CD8-positive, alpha-beta memory T cell (primary cell): Measurements from ENCODE around the gene CAPS. TPM values are rescaled to one million over a fixed set of nuclear protein-coding genes. Genes with fewer than 3 reads are reported as not detected.

Experiments
- CTCF ChIA-PET: fragments of 350-600 bp; sonication (Branson Sonifier 250); formaldehyde crosslinking; loops from one replicate; lab custom pipeline; 2021; ENCODE audit warnings: antibody characterized with exemption; lab: Charles Lee
- POLR2A ChIA-PET: fragments of 350-600 bp; sonication (Branson Sonifier 250); formaldehyde crosslinking; loops from one replicate; lab custom pipeline; 2021; ENCODE audit warnings: antibody characterized with exemption; lab: Charles Lee
- DNase-seq, 5 donors: peaks; one replicate each; pipeline versions ENCODE4 v3.0.0 to v3.0.0-alpha.2; 2020 to 2022; ENCODE audit warnings: mixed read lengths in 1 of 5
- H3K27ac ChIP-seq: one replicate; pipeline ENCODE4 v1.7.0; 2013; ENCODE audit warnings: low read depth, mild to moderate bottlenecking, low read length, moderate library complexity
- H3K27me3 ChIP-seq: 2 replicates; pipeline ENCODE4 v1.7.0; 2013; ENCODE audit warnings: low read length, mild to moderate bottlenecking; ENCODE audit not compliant: insufficient read depth, poor library complexity, severe bottlenecking
- H3K36me3 ChIP-seq: 2 replicates; pipeline ENCODE4 v1.7.0; 2013; ENCODE audit warnings: mild to moderate bottlenecking, low read length, moderate library complexity; ENCODE audit not compliant: insufficient read depth
- H3K4me1 ChIP-seq: 2 replicates; pipeline ENCODE4 v1.7.0; 2013; ENCODE audit warnings: mild to moderate bottlenecking, low read length, moderate library complexity; ENCODE audit not compliant: insufficient read depth
- H3K4me3 ChIP-seq: 2 replicates; pipeline ENCODE4 v1.7.0; 2013; ENCODE audit warnings: mild to moderate bottlenecking, low read length
- H3K9me3 ChIP-seq: 2 replicates; pipeline ENCODE4 v1.7.0; 2013; ENCODE audit warnings: mild to moderate bottlenecking, low read length
- H3K27ac Mint-ChIP-seq, 8 donors: one replicate each; pipeline ENCODE4 v1.8.0; 2020 to 2021; ENCODE audit warnings: mixed read lengths in 8 of 8, mild to moderate bottlenecking in 6 of 8, inconsistent platforms in 3 of 8, moderate library complexity in 3 of 8
- H3K27me3 Mint-ChIP-seq, 2 donors: one replicate each; pipeline ENCODE4 v1.8.0; 2020 to 2021; ENCODE audit warnings: mixed read lengths in 2 of 2, mild to moderate bottlenecking in 1 of 2, moderate library complexity in 1 of 2
- H3K36me3 Mint-ChIP-seq, 3 donors: one replicate each; pipeline ENCODE4 v1.8.0; 2020 to 2021; ENCODE audit warnings: mixed read lengths in 3 of 3, inconsistent platforms in 1 of 3, mild to moderate bottlenecking in 1 of 3
- H3K4me1 Mint-ChIP-seq, 3 donors: one replicate each; pipeline ENCODE4 v1.8.0; 2020 to 2021; ENCODE audit warnings: mixed read lengths in 3 of 3, inconsistent platforms in 1 of 3, mild to moderate bottlenecking in 1 of 3
- H3K4me3 Mint-ChIP-seq, 7 donors: one replicate each; pipeline ENCODE4 v1.8.0; 2020 to 2021; ENCODE audit warnings: mixed read lengths in 7 of 7, mild to moderate bottlenecking in 6 of 7, moderate library complexity in 4 of 7, inconsistent platforms in 2 of 7
- H3K9me3 Mint-ChIP-seq, 5 donors: one replicate each; pipeline ENCODE4 v1.8.0; 2020 to 2022; ENCODE audit warnings: mixed read lengths in 5 of 5, mild to moderate bottlenecking in 3 of 5, moderate library complexity in 2 of 5, inconsistent platforms in 1 of 5
- polyA plus RNA-seq: library from polyadenylated mRNA; unstranded; fragments of 300-500 nt; fragmentation: Illumina TruSeq; gene quantifications from one replicate; pipeline ENCODE4 v1.2.3, GENCODE V29; 2021
- total RNA-seq, 2 experiments: library from RNA; stranded (reverse); gene quantifications; one replicate each; pipeline ENCODE4 v1.2.3, GENCODE V29; 2021

Gene CAPS
- total and polyA plus RNA-seq, 3 experiments from 2014 or later = 2.7 to 7.3 (median 5.3) TPM

GRCh38 chr19:5934774-5935472 is 20.9 kb downstream of the CAPS start:
- H3K27ac ChIP-seq = no peak overlapping the region
- no peaks in the 10 kb centered on the region for H3K4me1 ChIP-seq
- Mint-ChIP-seq H3K9me3 (no peaks in the 10 kb centered on the region), H3K36me3 (peaks cover 0 to 80% (median 8%) of the 10 kb centered on the region in 3 donors), H3K4me1 (peaks cover 0 to 8% (median 0%) of the 10 kb centered on the region in 3 donors), H3K27me3 (no peaks in the 10 kb centered on the region), H3K4me3 (no peak overlapping the region), H3K27ac (no peak overlapping the region)
- H3K4me3 ChIP-seq = no peak overlapping the region
- ChIA-PET POLR2A (interaction anchor here (0.6 kb wide), 1 partner anchor 11 kb away, joined by 4 read pairs; no protein-coding TSS in a partner anchor), CTCF (no interaction called here)
- peaks cover 44% of the 10 kb centered on the region for H3K36me3 ChIP-seq
- DNase-seq = no peak
- no peaks in the 10 kb centered on the region for H3K27me3 ChIP-seq
- H3K9me3 ChIP-seq = no peaks in the 10 kb centered on the region

GRCh38 chr19:5935473-5936291 is 21.6 kb downstream of the CAPS start:
- H3K27me3 Mint-ChIP-seq = no peaks in the 10 kb centered on the region
- H3K4me1 ChIP-seq = no peaks in the 10 kb centered on the region
- no peak overlapping the region for H3K27ac ChIP-seq
- H3K4me3 Mint-ChIP-seq = no peak overlapping the region
- H3K36me3 Mint-ChIP-seq = peaks cover 0 to 80% (median 5%) of the 10 kb centered on the region in 3 donors
- H3K4me1 Mint-ChIP-seq = peaks cover 0 to 8% (median 0%) of the 10 kb centered on the region in 3 donors
- CTCF ChIA-PET = no interaction called here
- POLR2A ChIA-PET = interaction anchor here (0.6 kb wide), 1 partner anchor 12 kb away, joined by 4 read pairs; no protein-coding TSS in a partner anchor
- peak overlapping the region in 2 of 8 donors; percentile 52 to 61 for H3K27ac Mint-ChIP-seq
- H3K9me3 ChIP-seq = no peaks in the 10 kb centered on the region
- peaks cover 44% of the 10 kb centered on the region for H3K36me3 ChIP-seq
- DNase-seq = no peak
- no peaks in the 10 kb centered on the region for H3K9me3 Mint-ChIP-seq
- H3K27me3 ChIP-seq = no peaks in the 10 kb centered on the region
- H3K4me3 ChIP-seq = no peak overlapping the region

- POLR2A ChIA-PET = no interaction called here
- peaks cover 44% of the 10 kb centered on the region for H3K36me3 ChIP-seq
- H3K4me1 ChIP-seq = no peaks in the 10 kb centered on the region
- no peak overlapping the region for H3K4me3 ChIP-seq
- Mint-ChIP-seq H3K27me3 (no peaks in the 10 kb centered on the region), H3K9me3 (no peaks in the 10 kb centered on the region), H3K36me3 (peaks cover 0 to 79% (median 5%) of the 10 kb centered on the region in 3 donors), H3K4me1 (peaks cover 0 to 8% (median 0%) of the 10 kb centered on the region in 3 donors), H3K4me3 (no peak overlapping the region), H3K27ac (peak overlapping the region in 2 of 8 donors; percentile 52 to 61)
- H3K9me3 ChIP-seq = no peaks in the 10 kb centered on the region
- no peak overlapping the region for H3K27ac ChIP-seq
- CTCF ChIA-PET = no interaction called here
- no peaks in the 10 kb centered on the region for H3K27me3 ChIP-seq
- DNase-seq = no peak
These were observed 22.2 kb downstream of the CAPS start for GRCh38 chr19:5936292-5936592.

GRCh38 chr19:5937550-5937949 is 23.5 kb downstream of the CAPS start:
- Mint-ChIP-seq H3K36me3 (peaks cover 0 to 80% (median 4%) of the 10 kb centered on the region in 3 donors), H3K4me1 (peaks cover 0 to 8% (median 0%) of the 10 kb centered on the region in 3 donors), H3K9me3 (no peaks in the 10 kb centered on the region), H3K27me3 (no peaks in the 10 kb centered on the region), H3K27ac (peak overlapping the region in 4 of 8 donors; percentile 21 to 68 (median 28)), H3K4me3 (no peak overlapping the region)
- Histone ChIP-seq H3K9me3 (no peaks in the 10 kb centered on the region), H3K4me1 (no peaks in the 10 kb centered on the region), H3K27me3 (no peaks in the 10 kb centered on the region), H3K36me3 (peaks cover 40% of the 10 kb centered on the region), H3K4me3 (no peak overlapping the region), H3K27ac (no peak overlapping the region)
- ChIA-PET POLR2A (no interaction called here), CTCF (interaction anchor here (1.0 kb wide), 1 partner anchor 14 kb away, joined by 3 read pairs; no protein-coding TSS in a partner anchor)
- DNase-seq = no peak

- Mint-ChIP-seq H3K9me3 (no peaks in the 10 kb centered on the region), H3K36me3 (peaks cover 4 to 74% (median 6%) of the 10 kb centered on the region in 3 donors), H3K4me1 (peaks cover 9 to 31% (median 12%) of the 10 kb centered on the region in 3 donors), H3K27me3 (no peaks in the 10 kb centered on the region), H3K27ac (peak overlapping the region in 1 of 8 donors; percentile 23), H3K4me3 (no peak overlapping the region)
- DNase-seq = no peak
- H3K27me3 ChIP-seq = no peaks in the 10 kb centered on the region
- H3K4me3 ChIP-seq = no peak overlapping the region
- H3K9me3 ChIP-seq = no peaks in the 10 kb centered on the region
- POLR2A ChIA-PET = no interaction called here
- H3K4me1 ChIP-seq = no peaks in the 10 kb centered on the region
- H3K36me3 ChIP-seq = peaks cover 41% of the 10 kb centered on the region
- CTCF ChIA-PET = no interaction called here
- no peak overlapping the region for H3K27ac ChIP-seq
These were observed 26.5 kb downstream of the CAPS start for GRCh38 chr19:5940260-5941208.

GRCh38 chr19:5941673-5942072 is 27.6 kb downstream of the CAPS start:
- H3K27me3 ChIP-seq = no peaks in the 10 kb centered on the region
- H3K36me3 ChIP-seq = peaks cover 30% of the 10 kb centered on the region
- Mint-ChIP-seq H3K27me3 (no peaks in the 10 kb centered on the region), H3K9me3 (no peaks in the 10 kb centered on the region), H3K27ac (peak overlapping the region in 1 of 8 donors; percentile 73), H3K4me3 (no peak overlapping the region), H3K4me1 (peaks cover 18 to 39% (median 21%) of the 10 kb centered on the region in 3 donors), H3K36me3 (peaks cover 5 to 72% (median 5%) of the 10 kb centered on the region in 3 donors)
- no peak overlapping the region for H3K4me3 ChIP-seq
- peaks cover 7% of the 10 kb centered on the region for H3K4me1 ChIP-seq
- ChIA-PET CTCF (interaction anchor here (0.6 kb wide), 1 partner anchor 281 kb away, joined by 3 read pairs; no protein-coding TSS in a partner anchor), POLR2A (no interaction called here)
- no peak for DNase-seq
- H3K9me3 ChIP-seq = no peaks in the 10 kb centered on the region
- H3K27ac ChIP-seq = no peak overlapping the region

GRCh38 chr19:5943045-5943444 is 29.0 kb downstream of the CAPS start:
- CTCF ChIA-PET = no interaction called here
- POLR2A ChIA-PET = interaction anchor here (0.6 kb wide), 1 partner anchor 10 kb away, joined by 4 read pairs; no protein-coding TSS in a partner anchor
- Histone ChIP-seq H3K4me3 (no peak overlapping the region), H3K9me3 (no peaks in the 10 kb centered on the region), H3K36me3 (peaks cover 26% of the 10 kb centered on the region), H3K4me1 (peaks cover 21% of the 10 kb centered on the region), H3K27ac (no peak overlapping the region), H3K27me3 (no peaks in the 10 kb centered on the region)
- DNase-seq = no peak
- Mint-ChIP-seq H3K4me1 (peaks cover 28 to 45% (median 30%) of the 10 kb centered on the region in 3 donors), H3K27ac (peak overlapping the region in 1 of 8 donors; percentile 51), H3K4me3 (no peak overlapping the region), H3K9me3 (no peaks in the 10 kb centered on the region), H3K27me3 (no peaks in the 10 kb centered on the region), H3K36me3 (peaks cover 5 to 64% (median 5%) of the 10 kb centered on the region in 3 donors)
